SH-SY5Y (cell line): Measurements from ENCODE around the gene CDK5RAP1.

Experiments
- GATA2 ChIP-seq: IDR thresholded peaks from 2 replicates; pipeline ENCODE4 v1.6.1; 2011; ENCODE audit warnings: mild to moderate bottlenecking, low read depth, low read length
- GATA3 ChIP-seq: IDR thresholded peaks from 2 replicates; pipeline ENCODE4 v1.6.1; 2011; ENCODE audit warnings: low read depth, mild to moderate bottlenecking, low read length, moderate library complexity

GRCh38 chr20:33441142-33441955 lies 40.0 kb upstream of the CDK5RAP1 start:
- TF ChIP-seq GATA2 (no peak), GATA3 (no peak)
